ENCODE measurements around the gene SPRN.

Gene SPRN

DNA sequence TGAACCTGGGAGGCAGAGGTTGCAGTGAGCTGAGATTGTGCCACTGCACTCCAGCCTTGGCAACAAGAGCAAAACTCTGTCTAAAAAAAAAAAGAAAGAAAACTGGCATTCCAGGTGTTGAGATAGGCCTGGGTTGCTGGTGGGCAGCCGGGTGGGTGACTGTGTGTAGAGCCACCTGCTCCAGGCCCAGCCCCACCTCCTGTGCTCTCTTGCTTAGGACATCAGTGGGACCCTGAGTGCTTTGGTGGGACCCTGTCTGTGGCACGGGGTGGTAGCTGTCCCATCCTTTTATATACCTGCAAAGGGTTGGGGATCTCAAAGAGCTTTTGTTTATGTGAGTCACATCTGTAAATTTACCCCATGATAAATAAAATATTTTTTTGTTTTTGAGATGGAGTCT lies 39.2 kb downstream of the SPRN start:
- no peak for ATAC-seq
- TF ChIP-seq ZFP30 (CRISPR knock-in tag; IDR thresholded peaks at IDR 0.05) (no peak), GLIS3 (CRISPR knock-in tag; IDR thresholded peaks at IDR 0.05) (no peak), SNAI2 (CRISPR knock-in tag; IDR thresholded peaks at IDR 0.05) (no peak), ESRRG (CRISPR knock-in tag; IDR thresholded peaks at IDR 0.05) (no peak), RARB (CRISPR knock-in tag; IDR thresholded peaks at IDR 0.05) (no peak), ZNF565 (CRISPR knock-in tag; conservative IDR thresholded peaks at IDR 0.05; ENCODE audit: low read depth) (no peak), BACH2 (CRISPR knock-in tag; IDR thresholded peaks at IDR 0.05; ENCODE audit: borderline replicate concordance) (no peak), ISL1 (CRISPR knock-in tag; IDR thresholded peaks at IDR 0.05) (no peak), PPARA (CRISPR knock-in tag; IDR thresholded peaks at IDR 0.05; ENCODE audit: borderline replicate concordance) (no peak), ZC3H10 (CRISPR knock-in tag; IDR thresholded peaks at IDR 0.05) (no peak), OSR1 (CRISPR knock-in tag; IDR thresholded peaks at IDR 0.05) (no peak), CSDC2 (CRISPR knock-in tag; IDR thresholded peaks at IDR 0.05) (no peak)
- TF ChIP-seq, protein P1, sequence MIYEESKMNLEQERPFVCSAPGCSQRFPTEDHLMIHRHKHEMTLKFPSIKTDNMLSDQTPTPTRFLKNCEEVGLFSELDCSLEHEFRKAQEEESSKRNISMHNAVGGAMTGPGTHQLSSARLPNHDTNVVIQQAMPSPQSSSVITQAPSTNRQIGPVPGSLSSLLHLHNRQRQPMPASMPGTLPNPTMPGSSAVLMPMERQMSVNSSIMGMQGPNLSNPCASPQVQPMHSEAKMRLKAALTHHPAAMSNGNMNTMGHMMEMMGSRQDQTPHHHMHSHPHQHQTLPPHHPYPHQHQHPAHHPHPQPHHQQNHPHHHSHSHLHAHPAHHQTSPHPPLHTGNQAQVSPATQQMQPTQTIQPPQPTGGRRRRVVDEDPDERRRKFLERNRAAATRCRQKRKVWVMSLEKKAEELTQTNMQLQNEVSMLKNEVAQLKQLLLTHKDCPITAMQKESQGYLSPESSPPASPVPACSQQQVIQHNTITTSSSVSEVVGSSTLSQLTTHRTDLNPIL (CRISPR knock-in tag; IDR thresholded peaks at IDR 0.05; ENCODE audit: low read depth) = no peak
- TF ChIP-seq, protein P2, sequence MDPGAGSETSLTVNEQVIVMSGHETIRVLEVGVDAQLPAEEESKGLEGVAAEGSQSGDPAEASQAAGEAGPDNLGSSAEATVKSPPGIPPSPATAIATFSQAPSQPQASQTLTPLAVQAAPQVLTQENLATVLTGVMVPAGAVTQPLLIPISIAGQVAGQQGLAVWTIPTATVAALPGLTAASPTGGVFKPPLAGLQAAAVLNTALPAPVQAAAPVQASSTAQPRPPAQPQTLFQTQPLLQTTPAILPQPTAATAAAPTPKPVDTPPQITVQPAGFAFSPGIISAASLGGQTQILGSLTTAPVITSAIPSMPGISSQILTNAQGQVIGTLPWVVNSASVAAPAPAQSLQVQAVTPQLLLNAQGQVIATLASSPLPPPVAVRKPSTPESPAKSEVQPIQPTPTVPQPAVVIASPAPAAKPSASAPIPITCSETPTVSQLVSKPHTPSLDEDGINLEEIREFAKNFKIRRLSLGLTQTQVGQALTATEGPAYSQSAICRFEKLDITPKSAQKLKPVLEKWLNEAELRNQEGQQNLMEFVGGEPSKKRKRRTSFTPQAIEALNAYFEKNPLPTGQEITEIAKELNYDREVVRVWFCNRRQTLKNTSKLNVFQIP (CRISPR knock-in tag; IDR thresholded peaks at IDR 0.05; ENCODE audit: borderline replicate concordance, low read depth) = no peak

DNA sequence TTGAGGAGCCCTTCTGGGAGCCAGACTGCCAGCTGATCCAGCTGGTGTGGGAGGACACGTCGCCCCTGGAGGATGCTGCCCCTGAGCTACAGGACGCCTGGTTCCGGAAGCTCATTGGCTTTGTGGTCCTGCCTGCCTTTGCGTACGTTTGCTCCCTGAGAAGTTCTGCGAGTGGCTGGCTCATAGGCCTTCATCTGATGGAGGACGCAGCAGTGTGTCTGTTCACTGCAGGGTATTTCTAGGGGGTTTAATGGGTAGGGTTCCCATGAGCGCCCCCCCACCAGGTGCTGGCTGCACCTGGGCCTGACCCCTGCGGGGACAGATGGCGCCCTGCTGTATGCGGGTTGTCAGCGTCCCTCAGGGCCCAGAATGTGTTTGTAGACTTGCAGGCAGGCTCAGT lies 40.4 kb downstream of the SPRN start:
- TF ChIP-seq, protein P3, sequence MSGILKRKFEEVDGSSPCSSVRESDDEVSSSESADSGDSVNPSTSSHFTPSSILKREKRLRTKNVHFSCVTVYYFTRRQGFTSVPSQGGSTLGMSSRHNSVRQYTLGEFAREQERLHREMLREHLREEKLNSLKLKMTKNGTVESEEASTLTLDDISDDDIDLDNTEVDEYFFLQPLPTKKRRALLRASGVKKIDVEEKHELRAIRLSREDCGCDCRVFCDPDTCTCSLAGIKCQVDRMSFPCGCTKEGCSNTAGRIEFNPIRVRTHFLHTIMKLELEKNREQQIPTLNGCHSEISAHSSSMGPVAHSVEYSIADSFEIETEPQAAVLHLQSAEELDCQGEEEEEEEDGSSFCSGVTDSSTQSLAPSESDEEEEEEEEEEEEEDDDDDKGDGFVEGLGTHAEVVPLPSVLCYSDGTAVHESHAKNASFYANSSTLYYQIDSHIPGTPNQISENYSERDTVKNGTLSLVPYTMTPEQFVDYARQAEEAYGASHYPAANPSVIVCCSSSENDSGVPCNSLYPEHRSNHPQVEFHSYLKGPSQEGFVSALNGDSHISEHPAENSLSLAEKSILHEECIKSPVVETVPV (CRISPR knock-in tag; IDR thresholded peaks at IDR 0.05) = no peak
- TF ChIP-seq GLIS3 (CRISPR knock-in tag; IDR thresholded peaks at IDR 0.05) (no peak), CSDC2 (CRISPR knock-in tag; IDR thresholded peaks at IDR 0.05) (no peak), ISL1 (CRISPR knock-in tag; IDR thresholded peaks at IDR 0.05) (no peak), SNAI2 (CRISPR knock-in tag; IDR thresholded peaks at IDR 0.05) (no peak), ZNF8 (CRISPR knock-in tag; IDR thresholded peaks at IDR 0.05) (no peak), TOX (CRISPR knock-in tag; IDR thresholded peaks at IDR 0.05; ENCODE audit: borderline replicate concordance) (no peak)
- TF ChIP-seq, protein P4, sequence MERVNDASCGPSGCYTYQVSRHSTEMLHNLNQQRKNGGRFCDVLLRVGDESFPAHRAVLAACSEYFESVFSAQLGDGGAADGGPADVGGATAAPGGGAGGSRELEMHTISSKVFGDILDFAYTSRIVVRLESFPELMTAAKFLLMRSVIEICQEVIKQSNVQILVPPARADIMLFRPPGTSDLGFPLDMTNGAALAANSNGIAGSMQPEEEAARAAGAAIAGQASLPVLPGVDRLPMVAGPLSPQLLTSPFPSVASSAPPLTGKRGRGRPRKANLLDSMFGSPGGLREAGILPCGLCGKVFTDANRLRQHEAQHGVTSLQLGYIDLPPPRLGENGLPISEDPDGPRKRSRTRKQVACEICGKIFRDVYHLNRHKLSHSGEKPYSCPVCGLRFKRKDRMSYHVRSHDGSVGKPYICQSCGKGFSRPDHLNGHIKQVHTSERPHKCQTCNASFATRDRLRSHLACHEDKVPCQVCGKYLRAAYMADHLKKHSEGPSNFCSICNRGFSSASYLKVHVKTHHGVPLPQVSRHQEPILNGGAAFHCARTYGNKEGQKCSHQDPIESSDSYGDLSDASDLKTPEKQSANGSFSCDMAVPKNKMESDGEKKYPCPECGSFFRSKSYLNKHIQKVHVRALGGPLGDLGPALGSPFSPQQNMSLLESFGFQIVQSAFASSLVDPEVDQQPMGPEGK (CRISPR knock-in tag; IDR thresholded peaks at IDR 0.05; ENCODE audit: borderline replicate concordance) = no peak
- TF ChIP-seq, protein P5, sequence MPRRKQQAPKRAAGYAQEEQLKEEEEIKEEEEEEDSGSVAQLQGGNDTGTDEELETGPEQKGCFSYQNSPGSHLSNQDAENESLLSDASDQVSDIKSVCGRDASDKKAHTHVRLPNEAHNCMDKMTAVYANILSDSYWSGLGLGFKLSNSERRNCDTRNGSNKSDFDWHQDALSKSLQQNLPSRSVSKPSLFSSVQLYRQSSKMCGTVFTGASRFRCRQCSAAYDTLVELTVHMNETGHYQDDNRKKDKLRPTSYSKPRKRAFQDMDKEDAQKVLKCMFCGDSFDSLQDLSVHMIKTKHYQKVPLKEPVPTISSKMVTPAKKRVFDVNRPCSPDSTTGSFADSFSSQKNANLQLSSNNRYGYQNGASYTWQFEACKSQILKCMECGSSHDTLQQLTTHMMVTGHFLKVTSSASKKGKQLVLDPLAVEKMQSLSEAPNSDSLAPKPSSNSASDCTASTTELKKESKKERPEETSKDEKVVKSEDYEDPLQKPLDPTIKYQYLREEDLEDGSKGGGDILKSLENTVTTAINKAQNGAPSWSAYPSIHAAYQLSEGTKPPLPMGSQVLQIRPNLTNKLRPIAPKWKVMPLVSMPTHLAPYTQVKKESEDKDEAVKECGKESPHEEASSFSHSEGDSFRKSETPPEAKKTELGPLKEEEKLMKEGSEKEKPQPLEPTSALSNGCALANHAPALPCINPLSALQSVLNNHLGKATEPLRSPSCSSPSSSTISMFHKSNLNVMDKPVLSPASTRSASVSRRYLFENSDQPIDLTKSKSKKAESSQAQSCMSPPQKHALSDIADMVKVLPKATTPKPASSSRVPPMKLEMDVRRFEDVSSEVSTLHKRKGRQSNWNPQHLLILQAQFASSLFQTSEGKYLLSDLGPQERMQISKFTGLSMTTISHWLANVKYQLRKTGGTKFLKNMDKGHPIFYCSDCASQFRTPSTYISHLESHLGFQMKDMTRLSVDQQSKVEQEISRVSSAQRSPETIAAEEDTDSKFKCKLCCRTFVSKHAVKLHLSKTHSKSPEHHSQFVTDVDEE (CRISPR knock-in tag; IDR thresholded peaks at IDR 0.05) = no peak
- ATAC-seq = no peak

DNA sequence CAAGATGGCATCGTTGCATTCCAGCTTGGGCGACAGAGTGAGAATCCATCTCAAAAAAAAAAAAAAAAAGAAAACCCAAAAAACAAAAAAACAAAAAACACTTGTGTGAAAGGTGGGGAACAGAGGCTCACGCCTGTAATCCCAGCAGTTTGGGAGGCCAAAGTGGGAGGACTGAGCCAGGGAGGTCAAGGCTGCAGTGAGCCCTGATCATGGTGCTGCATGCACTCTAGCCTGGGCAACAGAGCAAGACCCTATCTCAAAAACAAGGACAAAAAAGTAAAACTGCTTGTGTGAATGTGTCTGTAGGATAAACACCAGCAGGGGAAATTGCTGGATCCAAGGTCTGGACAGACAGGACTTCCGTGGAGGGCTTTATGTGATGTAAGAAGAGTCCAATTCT lies 40.9 kb downstream of the SPRN start:
- no peak for ATAC-seq
- TF ChIP-seq, protein P3 (CRISPR knock-in tag; IDR thresholded peaks at IDR 0.05) = no peak
- TF ChIP-seq ISL1 (CRISPR knock-in tag; IDR thresholded peaks at IDR 0.05) = no peak
- no peak for TF ChIP-seq ESRRG (CRISPR knock-in tag; IDR thresholded peaks at IDR 0.05)
- no peak for TF ChIP-seq RARB (CRISPR knock-in tag; IDR thresholded peaks at IDR 0.05)
- no peak for TF ChIP-seq SNAI2 (CRISPR knock-in tag; IDR thresholded peaks at IDR 0.05)
- TF ChIP-seq ZFP3 (CRISPR knock-in tag; IDR thresholded peaks at IDR 0.05) = no peak
- TF ChIP-seq OSR1 (CRISPR knock-in tag; IDR thresholded peaks at IDR 0.05) = no peak
- TF ChIP-seq, protein P2 (CRISPR knock-in tag; IDR thresholded peaks at IDR 0.05; ENCODE audit: borderline replicate concordance, low read depth) = no peak
- TF ChIP-seq GLIS3 (CRISPR knock-in tag; IDR thresholded peaks at IDR 0.05) = no peak

All from SK-N-SH treated with all-trans-retinoic acid at 6 μM for 48 hours (cell line).